Brain microvascular endothelial cell (primary cell): ENCODE data around the gene GPR152.
A peak's percentile ranks its signal among the peaks of the same experiment; 100 is the strongest.

Experiments
- DNase-seq: peaks from one replicate; pipeline ENCODE4 v3.0.0-alpha.2; 2020
- H3K27ac ChIP-seq: fragments of 250-450 bp; sonication (Bioruptor Pico); 2 replicates; pipeline ENCODE4 v1.5.1; 2020; ENCODE audit warnings: mild to moderate bottlenecking, moderate library complexity
- H3K27me3 ChIP-seq: fragments of 250-450 bp; sonication (Bioruptor Pico); replicated peaks from 2 replicates; pipeline ENCODE4 v1.5.1; 2020; ENCODE audit warnings: mild to moderate bottlenecking
- H3K36me3 ChIP-seq: fragments of 250-450 bp; sonication (Bioruptor Pico); replicated peaks from 2 replicates; pipeline ENCODE4 v1.5.1; 2020; ENCODE audit warnings: mild to moderate bottlenecking
- H3K4me3 ChIP-seq: 2 replicates; pipeline ENCODE4 v1.5.1; 2011; ENCODE audit warnings: low read depth, mild to moderate bottlenecking, control low read depth, low read length, moderate library complexity
- CTCF ChIP-seq: IDR thresholded peaks from 2 replicates; pipeline ENCODE4 v1.5.1; 2011; ENCODE audit warnings: low read depth, mild to moderate bottlenecking, moderate library complexity, low read length, control low read depth, inconsistent platforms; ENCODE audit errors: missing control alignments
- in situ Hi-C: cut with HindIII; loops from 2 replicates; pipeline ENCODE4 v1.10.0; 2017; ENCODE audit warnings: low sequenced_read_pairs, low pct_ligation_motif_present

Gene GPR152

GRCh38 chr11:67439321-67440228, 13.0 kb downstream of the GPR152 start:
- in situ Hi-C loops: no loop called here
- DNase-seq: no peak
- H3K4me3 ChIP-seq: no peak overlapping the region
- no peaks in the 10 kb centered on the region for H3K27me3 ChIP-seq
- TF ChIP-seq CTCF: peak; percentile 47
- H3K36me3 ChIP-seq: peaks cover 45% of the 10 kb centered on the region
- no peak overlapping the region for H3K27ac ChIP-seq

GRCh38 chr11:67438158-67438902, 14.2 kb downstream of the GPR152 start:
- Histone ChIP-seq H3K27ac (no peak overlapping the region), H3K4me3 (no peak overlapping the region)

GRCh38 chr11:67437809-67438157, 14.7 kb downstream of the GPR152 start:
- Histone ChIP-seq H3K4me3 (no peak overlapping the region), H3K27ac (no peak overlapping the region)

More at GRCh38 chr11:67438158-67438902, 14.2 kb downstream of the GPR152 start:
- DNase-seq: no peak
- no peak for TF ChIP-seq CTCF
- in situ Hi-C loops: no loop called here
- Histone ChIP-seq H3K36me3 (peaks cover 57% of the 10 kb centered on the region), H3K27me3 (no peaks in the 10 kb centered on the region)

GRCh38 chr11:67437082-67437808, 15.3 kb downstream of the GPR152 start, which contains the start of gene PTPRCAP:
PTPRCAP (minus strand) TSS chr11:67437682; CDS start chr11:67437619, 63 bp downstream.
- TF ChIP-seq CTCF: no peak
- H3K4me3 ChIP-seq: no peak within 1 kb of the TSS
- no peaks in the 10 kb centered on the region for H3K27me3 ChIP-seq
- in situ Hi-C loops: no loop called here
- no peak for DNase-seq
- H3K27ac ChIP-seq: no peak within 1 kb of the TSS
- H3K36me3 ChIP-seq: peaks cover 64% of the 10 kb centered on the region

More at GRCh38 chr11:67437809-67438157, 14.7 kb downstream of the GPR152 start:
- in situ Hi-C loops: no loop called here
- Histone ChIP-seq H3K36me3 (peaks cover 63% of the 10 kb centered on the region), H3K27me3 (no peaks in the 10 kb centered on the region)
- no peak for TF ChIP-seq CTCF
- DNase-seq: no peak

GRCh38 chr11:67436459-67437081, 16.0 kb downstream of the GPR152 start:
- Histone ChIP-seq H3K4me3 (no peak overlapping the region), H3K27ac (no peak overlapping the region), H3K36me3 (peaks cover 67% of the 10 kb centered on the region), H3K27me3 (no peaks in the 10 kb centered on the region)
- in situ Hi-C loops: no loop called here
- no peak for DNase-seq
- TF ChIP-seq CTCF: no peak
